HEK293 (cell line): Measurements from ENCODE around the gene ERLEC1.

Experiments
- AEBP2 ChIP-seq: fragments of 450-650 bp; formaldehyde crosslinking; IDR thresholded peaks from 2 replicates; pipeline ENCODE4 v1.5.1; 2016; ENCODE audit warnings: missing biosample characterization, missing genetic modification characterization, borderline replicate concordance
- CTCF ChIP-seq: fragments of 450-650 bp; formaldehyde crosslinking; IDR thresholded peaks from 2 replicates; pipeline ENCODE4 v1.5.1; 2016; ENCODE audit warnings: missing biosample characterization, missing genetic modification characterization
- HOXA7 ChIP-seq: sonication (generic); formaldehyde crosslinking; IDR thresholded peaks from 2 replicates; pipeline ENCODE4 v1.8.1; 2022; ENCODE audit warnings: missing genetic modification reagents, borderline replicate concordance
- KLF1 ChIP-seq: fragments of 450-650 bp; formaldehyde crosslinking; IDR thresholded peaks from 2 replicates; pipeline ENCODE4 v1.5.1; 2016; ENCODE audit warnings: missing biosample characterization, missing genetic modification characterization
- REPIN1 ChIP-seq: fragments of 450-650 bp; formaldehyde crosslinking; IDR thresholded peaks from 2 replicates; pipeline ENCODE4 v1.5.1; 2017; ENCODE audit warnings: missing biosample characterization, missing genetic modification characterization, low read depth
- SP2 ChIP-seq: fragments of 450-650 bp; formaldehyde crosslinking; IDR thresholded peaks from 2 replicates; pipeline ENCODE4 v1.5.1; 2016; ENCODE audit warnings: missing biosample characterization, missing genetic modification characterization
- TSHZ1 ChIP-seq: fragments of 450-650 bp; formaldehyde crosslinking; IDR thresholded peaks from 2 replicates; pipeline ENCODE4 v1.5.1; 2016; ENCODE audit warnings: missing biosample characterization, missing genetic modification characterization, borderline replicate concordance
- YY1 ChIP-seq: fragments of 450-650 bp; formaldehyde crosslinking; IDR thresholded peaks from 2 replicates; pipeline ENCODE4 v1.5.1; 2018; ENCODE audit warnings: missing biosample characterization, missing genetic modification characterization
- ZBTB8A ChIP-seq: fragments of 450-650 bp; formaldehyde crosslinking; IDR thresholded peaks from 2 replicates; pipeline ENCODE4 v1.5.1; 2016; ENCODE audit warnings: missing biosample characterization, missing genetic modification characterization
- ZNF10 ChIP-seq: fragments of 450-650 bp; formaldehyde crosslinking; IDR thresholded peaks from 2 replicates; pipeline ENCODE4 v1.5.1; 2017; ENCODE audit warnings: missing biosample characterization, missing genetic modification characterization
- ZNF175 ChIP-seq: fragments of 450-650 bp; formaldehyde crosslinking; IDR thresholded peaks from 2 replicates; pipeline ENCODE4 v1.5.1; 2016; ENCODE audit warnings: missing biosample characterization, missing genetic modification characterization
- ZNF555 ChIP-seq: fragments of 450-650 bp; formaldehyde crosslinking; conservative IDR thresholded peaks from 2 replicates; pipeline ENCODE4 v1.5.1; 2017; ENCODE audit warnings: missing biosample characterization, mild to moderate bottlenecking, missing genetic modification characterization, inconsistent platforms
- ZNF843 ChIP-seq: fragments of 450-650 bp; formaldehyde crosslinking; IDR thresholded peaks from 2 replicates; pipeline ENCODE4 v1.5.1; 2016; ENCODE audit warnings: missing biosample characterization, missing genetic modification characterization

GRCh38 chr2:53852532-53852931 is 65.7 kb downstream of the ERLEC1 start:
- TF ChIP-seq SP2 (tag by site-specific recombination) (no peak), CTCF (tag by site-specific recombination) (no peak), ZNF10 (tag by site-specific recombination) (no peak), YY1 (tag by site-specific recombination) (no peak), ZNF555 (no peak), ZNF843 (tag by site-specific recombination) (no peak), AEBP2 (no peak), KLF1 (tag by site-specific recombination) (no peak), REPIN1 (tag by site-specific recombination) (no peak), HOXA7 (CRISPR knock-in tag) (no peak), ZBTB8A (tag by site-specific recombination) (no peak), ZNF175 (tag by site-specific recombination) (no peak), TSHZ1 (tag by site-specific recombination) (no peak)
